Calu3 (cell line): ENCODE data around the gene ACSL4. TPM values are rescaled to one million over a fixed set of nuclear protein-coding genes. Genes with fewer than 3 reads are reported as not detected.

Source experiments
- BruUV-seq: library from RNA; stranded (reverse); fragments of 400-500 nt; replicated peaks from 2 replicates; lab custom pipeline; 2021; lab: Mats Ljungman, UMichigan
- CTCF ChIA-PET: fragments of 300-600 bp; sonication (Branson Sonifier 250); formaldehyde crosslinking; loops from one replicate; lab custom pipeline; 2022; ENCODE audit warnings: antibody characterized with exemption; lab: Charles Lee
- DNase-seq: peaks from one replicate; pipeline ENCODE4 v3.0.0; 2022
- H3K27ac Mint-ChIP-seq: one replicate; pipeline ENCODE4 v1.8.0; 2022; ENCODE audit warnings: mixed read lengths; ENCODE audit not compliant: unreplicated experiment
- H3K27me3 Mint-ChIP-seq: one replicate; pipeline ENCODE4 v1.8.0; 2022; ENCODE audit warnings: mixed read lengths; ENCODE audit not compliant: unreplicated experiment
- H3K36me3 Mint-ChIP-seq: one replicate; pipeline ENCODE4 v1.8.0; 2022; ENCODE audit warnings: mild to moderate bottlenecking, moderate library complexity, mixed read lengths; ENCODE audit not compliant: insufficient read depth, unreplicated experiment
- H3K4me1 Mint-ChIP-seq: one replicate; pipeline ENCODE4 v1.8.0; 2022; ENCODE audit warnings: mild to moderate bottlenecking, low read depth, mixed read lengths; ENCODE audit not compliant: unreplicated experiment
- H3K4me3 Mint-ChIP-seq: one replicate; pipeline ENCODE4 v1.8.0; 2022; ENCODE audit warnings: mild to moderate bottlenecking, low read depth, moderate library complexity, mixed read lengths; ENCODE audit not compliant: unreplicated experiment
- H3K9me3 Mint-ChIP-seq: one replicate; pipeline ENCODE4 v1.8.0; 2022; ENCODE audit warnings: low read depth, mixed read lengths; ENCODE audit not compliant: unreplicated experiment
- CTCF ChIP-seq: fragments of 200-600 bp; IDR thresholded peaks from one replicate; pipeline ENCODE4 v1.8.0; 2022; ENCODE audit warnings: antibody characterized with exemption; ENCODE audit not compliant: unreplicated experiment
- intact Hi-C: fragments of 100-400 bp; cut with micrococcal nuclease; formaldehyde crosslinking; loops from one replicate; pipeline ENCODE4 v1.10.0; 2022; ENCODE audit not compliant: unreplicated experiment
- total RNA-seq: library from RNA; stranded (reverse); gene quantifications from 2 replicates; pipeline ENCODE4 v1.2.3, GENCODE V29; 2022

ACSL4 gene
- total RNA-seq, 1 experiment from 2014 or later, result 64.8 TPM

GRCh38 chrX:109687903-109688302, 45.2 kb downstream of the ACSL4 start:
- Mint-ChIP-seq H3K36me3 (no peaks in the 10 kb centered on the region), H3K9me3 (no peaks in the 10 kb centered on the region), H3K27ac (no peak overlapping the region), H3K27me3 (no peaks in the 10 kb centered on the region), H3K4me1 (peaks cover 6% of the 10 kb centered on the region), H3K4me3 (no peak overlapping the region)
- BruUV-seq, result no TSS peak
- TF ChIP-seq CTCF, result no peak
- intact Hi-C loops, result no loop called here
- CTCF ChIA-PET, result interaction anchor here (0.5 kb wide), 1 partner anchor 30 kb away, joined by 3 read pairs; no protein-coding TSS in a partner anchor
- no peak for DNase-seq

- CTCF ChIA-PET, result no interaction called here
- BruUV-seq, result no TSS peak
- intact Hi-C loops, result no loop called here
- DNase-seq, result no peak
- Mint-ChIP-seq H3K9me3 (no peaks in the 10 kb centered on the region), H3K4me1 (peaks cover 6% of the 10 kb centered on the region), H3K36me3 (no peaks in the 10 kb centered on the region), H3K4me3 (no peak overlapping the region), H3K27me3 (no peaks in the 10 kb centered on the region), H3K27ac (no peak overlapping the region)
- no peak for TF ChIP-seq CTCF
These were observed 47.4 kb downstream of the ACSL4 start for GRCh38 chrX:109685656-109686078.

- H3K27ac Mint-ChIP-seq, result no peak overlapping the region
- no peaks in the 10 kb centered on the region for H3K36me3 Mint-ChIP-seq
- intact Hi-C loops, result no loop called here
- no peak for DNase-seq
- CTCF ChIA-PET, result interaction anchor here (0.6 kb wide), 1 partner anchor 113 kb away, joined by 4 read pairs; no protein-coding TSS in a partner anchor
- peaks cover 6% of the 10 kb centered on the region for H3K4me1 Mint-ChIP-seq
- no peaks in the 10 kb centered on the region for H3K9me3 Mint-ChIP-seq
- H3K27me3 Mint-ChIP-seq, result no peaks in the 10 kb centered on the region
- no peak for TF ChIP-seq CTCF
- no TSS peak for BruUV-seq
- H3K4me3 Mint-ChIP-seq, result no peak overlapping the region
These were observed 48.9 kb downstream of the ACSL4 start for GRCh38 chrX:109684136-109684535.

- intact Hi-C loops, result no loop called here
- Mint-ChIP-seq H3K36me3 (no peaks in the 10 kb centered on the region), H3K4me1 (peaks cover 6% of the 10 kb centered on the region), H3K27me3 (no peaks in the 10 kb centered on the region), H3K27ac (no peak overlapping the region), H3K4me3 (no peak overlapping the region), H3K9me3 (no peaks in the 10 kb centered on the region)
- no peak for TF ChIP-seq CTCF
- CTCF ChIA-PET, result no interaction called here
- no TSS peak for BruUV-seq
- DNase-seq, result no peak
These were observed 51.5 kb downstream of the ACSL4 start for GRCh38 chrX:109681475-109682081.
